Measurements from ENCODE around the gene ADK. TPM values are rescaled to one million over a fixed set of nuclear protein-coding genes. Genes with fewer than 3 reads are reported as not detected.

ADK gene
- total RNA-seq, 1 experiment from 2014 or later: 26.8 TPM

- no peak overlapping the region for H3K27ac ChIP-seq (ENCODE audit: insufficient read length, low read depth, low read length)
- no CpG with 5 or more reads among the region's 4 CpGs for WGBS (ENCODE audit: extremely low coverage, insufficient read length, low lambda C conversion rate)
- Mint-ChIP-seq H3K4me3 (no peak overlapping the region), H3K27me3 (ENCODE audit: low read depth) (no peaks in the 10 kb centered on the region), H3K27ac (no peak overlapping the region), H3K9me3 (peaks cover 7 to 17% of the 10 kb centered on the region in 2 experiments), H3K36me3 (ENCODE audit: insufficient read depth in 1 of 3, low read depth in 3 of 3) (peaks cover 11 to 22% (median 15%) of the 10 kb centered on the region in 3 experiments; a peak in 6 of 7 replicates), H3K4me1 (peaks cover 12 to 13% of the 10 kb centered on the region in 2 experiments)
- no peak overlapping the region for H3K23ac ChIP-seq (ENCODE audit: insufficient read length, low read depth, low read length)
- no peak for TF ChIP-seq CTCF (conservative IDR thresholded peaks at IDR 0.05)
- no peak overlapping the region for H3K4me2 ChIP-seq (ENCODE audit: insufficient read depth, insufficient read length, low read length)
- H3K14ac ChIP-seq (ENCODE audit: insufficient read depth, low read length): no peak overlapping the region
- no peak overlapping the region for H3T11ph ChIP-seq (ENCODE audit: low read length)
- no peak overlapping the region for H3K9ac ChIP-seq (ENCODE audit: extremely low read depth, insufficient read length, low read length)
- H3K79me2 ChIP-seq (ENCODE audit: insufficient read depth, low read length): no peaks in the 10 kb centered on the region
- no peaks in the 10 kb centered on the region for H3K9me3 ChIP-seq (ENCODE audit: control insufficient read depth, low read depth, low read length)
- H3K4me1 ChIP-seq (ENCODE audit: insufficient read depth, low read length): no peaks in the 10 kb centered on the region
- H3K23me2 ChIP-seq (ENCODE audit: insufficient read length, low read depth, low read length, poor library complexity, severe bottlenecking): no peaks in the 10 kb centered on the region
- H3K56ac ChIP-seq (ENCODE audit: insufficient read length, low read depth, low read length): no peak overlapping the region
- no peaks in the 10 kb centered on the region for H3K79me1 ChIP-seq (ENCODE audit: insufficient read depth, low read depth, low read length, poor library complexity, severe bottlenecking)
- H4K5ac ChIP-seq (ENCODE audit: insufficient read length, low read depth, low read length): no peak overlapping the region
- H4K20me1 ChIP-seq (ENCODE audit: control insufficient read depth, insufficient read depth, insufficient read length): no peaks in the 10 kb centered on the region
- no peak overlapping the region for H4K8ac ChIP-seq (replicated peaks; ENCODE audit: insufficient read length, low read depth, low read length)
- H4K91ac ChIP-seq (ENCODE audit: insufficient read length, low read depth, low read length): no peak overlapping the region
- no peak overlapping the region for H3K4ac ChIP-seq (ENCODE audit: low read depth, low read length)
- no peaks in the 10 kb centered on the region for H3K27me3 ChIP-seq (ENCODE audit: insufficient read depth, low read length)
- no peak overlapping the region for H2AFZ ChIP-seq (ENCODE audit: low read length)
- H2BK120ac ChIP-seq (ENCODE audit: low read depth, low read length, poor library complexity, severe bottlenecking): no peak overlapping the region
- no peak overlapping the region for H2AK5ac ChIP-seq (ENCODE audit: insufficient read length, low read length)
- H2BK5ac ChIP-seq (ENCODE audit: insufficient read length, low read length): no peak overlapping the region
- H3K18ac ChIP-seq (ENCODE audit: insufficient read length, low read depth, low read length): no peak overlapping the region
- H2BK15ac ChIP-seq (ENCODE audit: low read depth, low read length): no peak overlapping the region
- DNase-seq: no peak
- H2BK20ac ChIP-seq (ENCODE audit: low read depth, low read length, poor library complexity, severe bottlenecking): no peak overlapping the region
- H2BK12ac ChIP-seq (ENCODE audit: insufficient read length, low read depth, low read length): no peak overlapping the region
Observed at GRCh38 chr10:74635655-74636054, 484.6 kb downstream of the ADK start.
